Measurements from ENCODE around the gene NFKBIA.
"Not testable (repeated sequence)": the region's sequence is repeated elsewhere in the genome, so short reads cannot be mapped to it uniquely, and the experiment has no call there.

The NFKBIA gene

GRCh38 chr14:35366521-35366976 is 38.0 kb downstream of the NFKBIA start:
- DNase-seq, result no peak

GRCh38 chr14:35366056-35366451 is 38.5 kb downstream of the NFKBIA start:
- DNase-seq, result peak; percentile 60

- peak; percentile 91 for DNase-seq
Measured at GRCh38 chr14:35365130-35366055, 39.2 kb downstream of the NFKBIA start.

- no peak for DNase-seq
Measured at GRCh38 chr14:35362911-35363374, 41.6 kb downstream of the NFKBIA start.

- DNase-seq, result no peak
Measured at GRCh38 chr14:35362450-35362849, 42.1 kb downstream of the NFKBIA start.

DNA sequence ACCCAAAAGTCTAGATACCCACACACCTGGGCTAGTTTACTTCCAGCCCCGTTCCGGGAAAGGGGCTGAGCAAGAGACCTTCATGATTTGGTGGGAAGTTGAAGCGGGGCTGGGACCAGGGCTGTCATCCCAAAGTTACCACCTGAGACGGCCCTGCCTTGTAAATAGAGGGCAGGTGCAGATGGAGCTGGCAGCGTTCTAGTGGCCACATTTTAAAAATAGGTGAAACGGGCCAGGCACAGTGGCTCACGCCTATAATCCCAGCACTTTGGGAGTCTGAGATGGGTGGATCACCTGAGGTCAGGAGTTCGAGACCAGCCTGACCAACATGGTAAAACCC is 43.4 kb downstream of the NFKBIA start:
- no peak for DNase-seq

GRCh38 chr14:35359655-35360054 is 44.9 kb downstream of the NFKBIA start:
- not testable (repeated sequence) for DNase-seq

DNA sequence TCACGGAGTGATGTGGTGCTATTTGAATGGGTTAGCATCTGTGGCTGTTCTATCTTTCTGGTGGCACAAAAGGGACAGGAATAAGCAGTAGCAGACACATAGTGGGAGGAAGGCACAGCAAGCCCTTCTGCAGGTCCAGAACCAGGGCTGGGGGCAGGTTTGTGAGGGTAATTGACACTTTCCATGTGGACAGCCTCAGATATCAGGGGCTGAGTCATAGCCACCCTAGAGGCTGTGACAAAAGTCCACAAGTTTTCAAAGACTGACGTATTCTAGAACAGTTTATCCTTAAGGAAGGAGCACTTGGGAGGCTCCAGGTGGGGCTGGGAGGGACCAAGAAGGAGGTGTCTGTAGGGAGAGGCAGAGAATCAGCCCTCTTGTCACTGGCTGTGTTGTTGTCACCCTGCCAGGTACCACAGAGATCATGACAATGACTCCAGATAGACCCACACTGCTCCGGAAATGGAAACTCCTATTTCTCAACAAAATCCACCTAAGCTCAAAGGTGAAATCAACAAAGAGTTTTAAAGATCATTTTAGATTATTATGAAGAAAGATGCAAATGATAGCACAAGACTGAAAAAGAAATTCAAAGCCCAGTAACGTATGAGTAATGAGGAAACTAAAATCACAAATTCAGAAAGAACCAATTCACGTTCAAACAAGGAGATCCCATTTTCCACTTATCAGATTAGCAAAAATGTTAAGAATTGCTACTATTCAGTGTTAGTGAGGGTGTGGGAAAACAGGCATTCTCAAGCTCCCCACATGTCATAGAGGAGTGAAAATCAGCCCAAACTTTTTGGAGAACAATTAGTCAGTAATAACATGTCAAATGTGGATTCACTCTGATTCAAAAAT is 48.3 kb downstream of the NFKBIA start:
- peak; percentile 72 for DNase-seq

DNA sequence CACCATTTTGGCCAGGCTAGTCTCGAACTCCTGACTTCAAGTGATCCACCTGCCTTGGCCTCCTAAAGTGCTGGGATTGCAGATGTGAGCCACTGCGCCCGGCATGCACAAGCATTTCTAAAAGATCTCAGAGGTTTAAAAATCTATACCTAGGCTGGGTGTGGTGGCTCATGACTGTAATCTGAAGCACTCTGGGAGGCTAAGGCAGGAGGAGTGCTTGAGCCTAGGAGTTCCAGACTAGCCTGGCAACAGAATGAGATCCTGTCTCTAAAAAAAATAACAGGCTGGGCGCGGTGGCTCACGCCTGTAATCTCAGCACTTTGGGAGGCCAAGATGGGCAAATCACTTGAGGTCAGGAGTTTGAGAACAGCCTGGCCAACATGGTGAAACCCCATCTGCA is 49.3 kb downstream of the NFKBIA start:
- DNase-seq, result not testable (repeated sequence)

- no peak for DNase-seq
Measured at GRCh38 chr14:35353409-35354172, 51.0 kb downstream of the NFKBIA start.

DNA sequence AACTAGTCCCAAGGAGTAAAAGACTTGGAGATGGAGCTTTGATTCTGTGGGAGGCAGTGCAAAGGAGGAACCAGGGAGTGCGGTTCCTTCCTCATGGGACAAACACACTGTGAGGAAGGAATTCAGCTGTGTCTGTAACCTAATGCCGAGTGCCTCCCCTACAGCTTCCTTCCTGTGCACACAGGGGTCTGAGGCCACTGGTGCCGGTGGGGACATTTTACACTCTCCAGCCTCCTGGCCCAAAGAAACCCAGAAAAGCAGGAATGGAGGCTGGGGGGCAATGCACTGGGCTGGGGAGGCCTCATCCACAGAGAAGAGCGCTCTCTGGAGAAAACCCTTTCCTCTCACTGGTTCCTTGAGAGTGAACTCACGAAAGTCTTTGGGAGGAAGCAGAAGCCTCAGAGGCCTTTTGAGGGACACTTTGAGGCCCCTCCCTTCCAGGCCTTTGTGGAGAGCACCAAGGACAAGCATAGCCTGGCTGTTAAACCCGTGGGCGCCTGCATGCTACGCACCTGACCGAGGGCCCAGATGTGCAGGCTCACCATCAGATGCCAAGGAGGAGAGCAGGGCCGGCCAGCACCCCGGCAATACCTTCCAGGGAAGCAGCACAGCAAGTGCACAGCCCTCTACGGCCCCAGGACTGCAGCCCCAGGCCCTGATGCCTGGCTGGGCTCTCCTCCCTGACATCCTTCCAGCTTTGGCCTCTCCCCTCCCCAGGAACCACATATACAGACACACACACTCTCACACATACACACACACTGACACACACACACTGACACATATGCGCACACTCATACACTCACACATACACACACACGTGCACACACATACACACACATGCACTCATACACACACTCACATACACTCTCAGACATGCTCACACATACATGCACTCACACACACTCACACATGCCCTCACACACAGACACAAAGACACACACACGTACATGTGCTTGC is 52.0 kb downstream of the NFKBIA start:
- no peak for DNase-seq

DNA sequence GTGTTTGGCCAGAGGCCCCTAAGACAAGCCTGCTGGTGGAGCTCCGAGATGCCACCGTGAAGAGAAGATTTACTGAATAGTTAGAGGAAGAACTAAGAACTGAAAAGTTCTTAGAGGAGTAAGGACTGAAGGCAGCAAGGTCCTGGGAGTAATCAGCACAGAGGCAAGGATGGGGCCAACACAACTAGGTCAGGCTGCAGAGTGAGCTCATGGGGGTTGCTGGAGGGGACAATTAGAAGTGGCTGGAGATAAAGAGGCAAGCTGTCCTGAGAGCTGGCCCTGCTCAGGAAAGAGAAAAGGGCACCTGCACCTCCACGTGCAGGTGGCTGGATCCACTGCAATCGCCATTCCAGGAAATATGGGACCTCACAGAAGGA is 52.7 kb downstream of the NFKBIA start:
- DNase-seq, result no peak
